ENCODE results near the gene MARCO.

Gene MARCO, protein sequence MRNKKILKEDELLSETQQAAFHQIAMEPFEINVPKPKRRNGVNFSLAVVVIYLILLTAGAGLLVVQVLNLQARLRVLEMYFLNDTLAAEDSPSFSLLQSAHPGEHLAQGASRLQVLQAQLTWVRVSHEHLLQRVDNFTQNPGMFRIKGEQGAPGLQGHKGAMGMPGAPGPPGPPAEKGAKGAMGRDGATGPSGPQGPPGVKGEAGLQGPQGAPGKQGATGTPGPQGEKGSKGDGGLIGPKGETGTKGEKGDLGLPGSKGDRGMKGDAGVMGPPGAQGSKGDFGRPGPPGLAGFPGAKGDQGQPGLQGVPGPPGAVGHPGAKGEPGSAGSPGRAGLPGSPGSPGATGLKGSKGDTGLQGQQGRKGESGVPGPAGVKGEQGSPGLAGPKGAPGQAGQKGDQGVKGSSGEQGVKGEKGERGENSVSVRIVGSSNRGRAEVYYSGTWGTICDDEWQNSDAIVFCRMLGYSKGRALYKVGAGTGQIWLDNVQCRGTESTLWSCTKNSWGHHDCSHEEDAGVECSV

DNA sequence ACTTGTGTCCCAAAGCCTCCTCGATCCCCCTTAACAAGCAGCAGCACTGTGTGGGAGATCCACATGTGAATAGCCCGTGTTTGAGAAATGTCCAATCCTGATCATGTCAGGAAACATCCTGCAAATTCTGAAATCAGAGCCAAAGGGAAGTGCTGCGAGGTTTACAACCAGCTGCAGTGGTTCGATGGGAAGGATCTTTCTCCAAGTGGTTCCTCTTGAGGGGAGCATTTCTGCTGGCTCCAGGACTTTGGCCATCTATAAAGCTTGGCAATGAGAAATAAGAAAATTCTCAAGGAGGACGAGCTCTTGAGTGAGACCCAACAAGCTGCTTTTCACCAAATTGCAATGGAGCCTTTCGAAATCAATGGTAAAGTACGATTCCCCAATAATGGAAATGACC is at the start of gene MARCO:
Gene MARCO (plus strand): TSS at position 164 of the 400 bp plus-strand sequence. CDS start 107 bp downstream, at position 271.
- POLR2A ChIA-PET, result no interaction called here
- no peak within 1 kb of the TSS for H3K4me3 ChIP-seq (ENCODE audit: low read depth, low read length)
- TF ChIP-seq, protein P1, sequence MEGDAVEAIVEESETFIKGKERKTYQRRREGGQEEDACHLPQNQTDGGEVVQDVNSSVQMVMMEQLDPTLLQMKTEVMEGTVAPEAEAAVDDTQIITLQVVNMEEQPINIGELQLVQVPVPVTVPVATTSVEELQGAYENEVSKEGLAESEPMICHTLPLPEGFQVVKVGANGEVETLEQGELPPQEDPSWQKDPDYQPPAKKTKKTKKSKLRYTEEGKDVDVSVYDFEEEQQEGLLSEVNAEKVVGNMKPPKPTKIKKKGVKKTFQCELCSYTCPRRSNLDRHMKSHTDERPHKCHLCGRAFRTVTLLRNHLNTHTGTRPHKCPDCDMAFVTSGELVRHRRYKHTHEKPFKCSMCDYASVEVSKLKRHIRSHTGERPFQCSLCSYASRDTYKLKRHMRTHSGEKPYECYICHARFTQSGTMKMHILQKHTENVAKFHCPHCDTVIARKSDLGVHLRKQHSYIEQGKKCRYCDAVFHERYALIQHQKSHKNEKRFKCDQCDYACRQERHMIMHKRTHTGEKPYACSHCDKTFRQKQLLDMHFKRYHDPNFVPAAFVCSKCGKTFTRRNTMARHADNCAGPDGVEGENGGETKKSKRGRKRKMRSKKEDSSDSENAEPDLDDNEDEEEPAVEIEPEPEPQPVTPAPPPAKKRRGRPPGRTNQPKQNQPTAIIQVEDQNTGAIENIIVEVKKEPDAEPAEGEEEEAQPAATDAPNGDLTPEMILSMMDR (IDR thresholded peaks at IDR 0.05; ENCODE audit: insufficient read depth, low read length, missing control alignments), result no peak
- no peak for DNase-seq (ENCODE audit: low read depth, low spot score)
- CTCF ChIA-PET, result no interaction called here

DNA sequence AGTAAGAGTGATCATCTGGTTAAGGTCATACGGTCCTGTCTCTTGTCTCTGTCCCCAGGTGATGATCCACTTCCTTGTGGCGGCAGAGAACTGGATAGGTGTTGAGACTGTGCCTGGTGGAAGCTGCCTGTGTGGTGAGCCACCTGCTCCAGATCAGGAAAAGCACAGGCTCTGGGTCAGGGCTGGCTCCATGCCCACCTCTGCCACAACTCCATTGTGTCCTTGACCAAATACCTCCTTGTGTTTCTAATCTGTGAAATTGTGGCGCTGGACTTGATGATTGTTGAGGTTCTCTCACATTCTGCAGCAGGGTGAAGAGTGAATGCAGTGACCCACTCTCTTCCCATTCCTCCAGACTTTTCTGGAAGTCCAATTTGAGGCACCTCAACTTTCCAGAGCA is 48.9 kb upstream of the MARCO start:
- ChIA-PET CTCF (interaction anchor here (2.8 kb wide), 1 partner anchor 11 kb away, joined by 12 read pairs; no protein-coding TSS in a partner anchor), POLR2A (no interaction called here)
- no peak overlapping the region for H3K4me3 ChIP-seq (ENCODE audit: low read depth, low read length)
- no peak for DNase-seq (ENCODE audit: low read depth, low spot score)
- TF ChIP-seq, protein P1 (IDR thresholded peaks at IDR 0.05; ENCODE audit: insufficient read depth, low read length, missing control alignments), result no peak

DNA sequence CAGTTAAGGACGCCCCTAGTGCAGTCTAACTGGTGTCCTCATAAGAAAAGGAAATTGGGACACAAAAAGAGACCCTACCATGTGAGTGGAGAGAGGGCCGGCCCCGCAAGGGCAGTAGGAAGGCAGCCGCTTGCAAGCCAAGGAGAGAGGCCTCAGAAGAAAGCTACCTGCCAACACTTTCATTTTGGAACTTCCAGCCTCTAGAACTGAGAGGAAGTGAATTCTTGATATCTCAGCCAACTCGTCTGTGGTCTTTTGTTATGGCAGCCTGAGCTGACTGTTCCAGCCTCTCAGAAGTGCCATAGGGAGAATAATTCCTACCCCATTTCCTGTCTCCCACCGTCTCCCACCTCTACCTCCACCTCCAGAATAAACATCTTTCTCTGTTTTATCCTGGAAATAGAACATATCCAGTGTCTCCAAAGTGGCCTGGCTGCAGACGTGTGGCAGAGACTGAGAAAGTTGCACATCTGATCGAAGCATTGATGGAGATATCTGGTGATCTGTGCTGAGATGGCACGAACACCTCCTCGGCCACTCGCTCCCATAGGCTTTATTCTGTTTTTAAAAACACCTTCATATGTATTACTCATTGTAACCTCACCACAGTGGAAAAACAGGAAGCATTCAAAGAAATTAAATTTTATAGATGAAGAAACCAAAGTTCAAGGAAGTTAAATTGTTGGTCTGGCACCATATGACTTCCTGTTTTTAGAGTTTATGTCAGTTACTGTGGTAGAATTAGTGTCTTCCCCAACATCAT is 39.5 kb upstream of the MARCO start:
- CTCF ChIA-PET, result interaction anchor here (3.7 kb wide), 1 partner anchor 21 kb away, joined by 18 read pairs; no protein-coding TSS in a partner anchor
- no peak for DNase-seq (ENCODE audit: low read depth, low spot score)
- POLR2A ChIA-PET, result no interaction called here

DNA sequence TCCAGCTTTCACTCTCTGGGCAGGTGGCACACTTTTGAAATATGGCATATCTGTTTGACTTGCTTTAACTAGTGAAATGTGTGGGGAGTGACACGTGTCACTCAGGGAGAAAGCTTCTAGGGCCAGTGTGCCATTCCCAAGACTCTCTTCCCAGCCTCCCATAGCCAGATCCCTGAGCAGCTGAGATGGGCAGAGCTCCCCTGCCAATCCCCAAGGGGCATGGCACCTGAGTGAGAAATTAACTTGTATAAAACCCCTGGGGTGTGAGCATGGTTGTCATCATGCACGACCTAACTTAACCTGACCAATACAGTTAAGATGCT is 39.0 kb upstream of the MARCO start:
- CTCF ChIA-PET, result interaction anchor here (3.7 kb wide), 1 partner anchor 21 kb away, joined by 18 read pairs; no protein-coding TSS in a partner anchor

More for the DNA sequence above, 39.5 kb upstream of the MARCO start:
- H3K4me3 ChIP-seq (ENCODE audit: low read depth, low read length), result no peak overlapping the region
- TF ChIP-seq, protein P1 (IDR thresholded peaks at IDR 0.05; ENCODE audit: insufficient read depth, low read length, missing control alignments), result no peak

DNA sequence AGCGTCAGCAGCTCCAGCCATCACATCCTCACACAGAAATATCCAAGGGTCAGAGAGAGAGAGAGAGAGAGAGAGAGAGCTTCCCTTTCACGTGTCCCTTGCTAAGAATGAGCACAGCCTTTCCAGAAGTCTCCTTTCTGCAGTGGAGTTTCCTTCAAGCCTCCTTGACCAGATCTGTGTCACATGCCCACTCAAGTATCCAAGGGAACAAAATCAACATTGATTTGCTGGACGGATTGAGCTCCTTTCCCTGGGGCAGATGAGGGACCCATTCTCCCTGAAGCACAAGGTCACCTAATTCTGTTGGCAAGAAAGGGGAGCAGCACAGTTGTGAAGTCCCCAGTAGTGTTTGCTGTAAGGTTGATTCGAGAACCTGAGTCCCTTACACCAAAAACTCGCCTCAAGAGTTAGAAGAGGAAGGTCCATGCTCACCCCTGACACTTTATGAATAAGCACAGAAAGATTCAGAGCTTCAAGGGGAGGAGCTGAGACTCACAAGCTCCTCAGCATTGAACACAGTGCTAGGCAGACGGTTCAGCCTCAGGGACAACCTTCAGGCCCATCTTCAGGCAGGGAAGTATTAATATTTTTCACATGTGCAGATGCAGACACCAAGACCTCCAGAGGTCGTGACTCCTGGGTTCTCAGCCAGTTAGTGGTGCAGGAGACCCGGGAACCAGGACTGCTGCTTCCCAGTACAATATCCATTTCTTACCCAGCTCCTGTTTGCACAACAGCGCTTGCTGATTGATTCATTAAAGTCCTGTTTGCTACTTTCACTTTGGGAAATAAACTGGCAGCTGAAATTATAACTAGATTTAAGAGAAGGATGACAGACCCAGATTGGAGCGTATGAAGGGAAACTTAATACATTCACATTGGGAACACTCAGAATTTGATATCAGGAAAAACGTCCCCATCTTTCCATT is 38.2 kb upstream of the MARCO start:
- H3K4me3 ChIP-seq (ENCODE audit: low read depth, low read length), result no peak overlapping the region
- ChIA-PET POLR2A (no interaction called here), CTCF (interaction anchor here (3.7 kb wide), 1 partner anchor 22 kb away, joined by 18 read pairs; no protein-coding TSS in a partner anchor)
- TF ChIP-seq, protein P1 (IDR thresholded peaks at IDR 0.05; ENCODE audit: insufficient read depth, low read length, missing control alignments), result no peak
- no peak for DNase-seq (ENCODE audit: low read depth, low spot score)

More for the DNA sequence above, 39.0 kb upstream of the MARCO start:
- POLR2A ChIA-PET, result no interaction called here
- TF ChIP-seq, protein P1 (IDR thresholded peaks at IDR 0.05; ENCODE audit: insufficient read depth, low read length, missing control alignments), result no peak
- no peak for DNase-seq (ENCODE audit: low read depth, low spot score)
- H3K4me3 ChIP-seq (ENCODE audit: low read depth, low read length), result no peak overlapping the region

All from AG04449 (cell line).